GM13976 (cell line): ENCODE data around the gene RMDN2.
A peak's percentile ranks its signal among the peaks of the same experiment; 100 is the strongest.

Source experiments
- DNase-seq: peaks from one replicate; pipeline ENCODE4 v3.0.0; 2012; ENCODE audit warnings: low spot score
- CTCF ChIP-seq: IDR thresholded peaks from 2 replicates; pipeline ENCODE4 v1.5.1; 2012; ENCODE audit warnings: borderline replicate concordance, mild to moderate bottlenecking; ENCODE audit not compliant: insufficient read depth; ENCODE audit errors: extremely low read depth, missing control alignments, control extremely low read depth
- in situ Hi-C: fragments of 300-500 bp; cut with MboI; formaldehyde crosslinking; loops from one replicate; pipeline ENCODE4 v1.12.0; 2022; ENCODE audit warnings: low sequenced_read_pairs, mixed read lengths, inconsistent platforms; ENCODE audit not compliant: unreplicated experiment

RMDN2 gene

GRCh38 chr2:37890893-37891495 is 34.1 kb upstream of the RMDN2 start:
- DNase-seq, result peak; percentile 65
- in situ Hi-C loops, result loop anchor here (25.0 kb wide), 1 partner anchor 729 kb away; the partner anchor contains the start of gene EIF2AK2

GRCh38 chr2:37891846-37892435 is 33.1 kb upstream of the RMDN2 start:
- no peak for DNase-seq
- TF ChIP-seq CTCF, result no peak
- in situ Hi-C loops, result loop anchor here (25.0 kb wide), 1 partner anchor 730 kb away; the partner anchor contains the start of gene EIF2AK2

More at GRCh38 chr2:37890893-37891495, 34.1 kb upstream of the RMDN2 start:
- peak; percentile 79 for TF ChIP-seq CTCF

GRCh38 chr2:37892436-37893114 is 32.5 kb upstream of the RMDN2 start:
- in situ Hi-C loops, result loop anchor here (25.0 kb wide), 1 partner anchor 730 kb away; the partner anchor contains the start of gene EIF2AK2

GRCh38 chr2:37893327-37893726 is 31.8 kb upstream of the RMDN2 start:
- DNase-seq, result no peak
- TF ChIP-seq CTCF, result no peak
- in situ Hi-C loops, result loop anchor here (25.0 kb wide), 1 partner anchor 731 kb away; the partner anchor contains the start of gene EIF2AK2

More at GRCh38 chr2:37892436-37893114, 32.5 kb upstream of the RMDN2 start:
- no peak for TF ChIP-seq CTCF
- peak; percentile 57 for DNase-seq

GRCh38 chr2:37894047-37894446 is 31.0 kb upstream of the RMDN2 start:
- TF ChIP-seq CTCF, result no peak
- no peak for DNase-seq
- in situ Hi-C loops, result loop anchor here (25.0 kb wide), 1 partner anchor 732 kb away; the partner anchor contains the start of gene EIF2AK2

GRCh38 chr2:37894601-37895000 is 30.5 kb upstream of the RMDN2 start:
- TF ChIP-seq CTCF, result no peak
- DNase-seq, result no peak
- in situ Hi-C loops, result loop anchor here (25.0 kb wide), 1 partner anchor 732 kb away; the partner anchor contains the start of gene EIF2AK2
